Smooth muscle cell of bladder (primary cell): ENCODE data around the gene S100A7A. TPM values are rescaled to one million over a fixed set of nuclear protein-coding genes. Genes with fewer than 3 reads are reported as not detected.

ENCODE experiments used
- total RNA-seq: library from RNA; depleted of rRNA; stranded (reverse); fragments of >200 nt; gene quantifications from 2 replicates; pipeline ENCODE4 v1.2.3, GENCODE V29; 2014

Gene S100A7A
- total RNA-seq = not detected in 2 replicates

GRCh38 chr1:153415850-153416570 is at the start of gene S100A7A:
TSS of gene S100A7A (plus strand) at chr1:153416520. CDS start at chr1:153418083, 1,563 bp downstream.

DNA sequence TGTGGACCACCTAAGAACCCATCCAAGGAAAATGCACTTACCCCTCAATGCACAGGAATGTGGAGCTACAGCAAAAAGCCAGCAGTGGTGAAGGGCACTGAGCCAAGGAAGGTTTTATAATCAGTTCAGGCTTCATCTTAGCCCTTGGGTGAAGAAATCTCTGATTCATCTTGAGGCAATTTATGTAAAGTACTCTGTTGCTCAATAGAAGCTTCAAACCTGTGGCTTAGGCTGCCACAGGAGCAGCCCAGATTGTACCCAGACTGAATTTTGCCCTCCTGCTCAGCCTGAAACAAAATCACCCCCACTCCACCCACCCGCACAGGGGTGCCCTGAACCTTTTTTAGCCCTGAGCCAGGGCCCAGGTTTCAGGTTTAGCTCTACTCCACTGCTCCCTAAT is 40.8 kb upstream of the S100A7A start, which contains the start of gene S100A12:
TSS of gene S100A12 (minus strand) at position 111 of the 400 bp plus-strand sequence. CDS start 1,029 bp downstream, outside the sequence.

DNA sequence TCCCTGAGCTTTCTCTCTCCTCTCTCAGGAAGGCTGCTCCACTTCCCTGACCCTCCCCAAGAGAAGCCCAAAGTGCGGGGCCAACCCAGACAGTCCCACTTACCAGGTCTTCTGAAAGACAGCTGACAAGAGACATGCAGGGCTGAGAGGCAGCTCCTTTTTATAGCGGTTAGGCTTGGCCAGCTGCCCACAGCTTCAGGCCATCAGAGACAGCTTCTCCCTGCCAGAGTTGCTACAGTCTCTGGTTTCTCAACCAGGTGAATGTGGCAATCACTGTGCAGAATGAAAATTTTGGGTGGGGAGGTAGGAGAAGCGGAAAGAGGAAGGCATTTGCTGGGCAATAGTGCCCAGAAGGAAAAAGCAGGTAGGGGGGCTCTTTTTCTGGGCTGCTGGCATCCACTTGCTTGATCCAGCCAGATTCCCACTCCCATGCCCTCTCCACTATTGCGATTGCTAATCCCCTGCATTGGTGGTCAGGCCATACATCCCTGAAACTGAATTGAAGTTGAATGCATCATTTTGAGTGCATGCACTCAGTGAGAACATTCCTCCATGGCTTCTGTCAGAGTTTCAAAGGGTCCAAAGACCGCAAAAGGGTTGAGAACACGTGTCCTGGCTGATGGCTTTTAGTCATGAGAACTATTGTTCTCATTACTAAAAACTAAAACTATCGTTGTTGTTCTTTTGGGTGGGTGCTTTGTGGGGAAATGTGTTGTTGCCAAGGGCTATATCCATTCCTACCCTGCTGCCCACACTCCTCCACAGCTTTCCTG is 25.2 kb upstream of the S100A7A start, which contains the start of gene S100A8:
TSS of gene S100A8 (minus strand) at position 136 of the 773 bp plus-strand sequence. CDS start 538 bp downstream, outside the sequence.

DNA sequence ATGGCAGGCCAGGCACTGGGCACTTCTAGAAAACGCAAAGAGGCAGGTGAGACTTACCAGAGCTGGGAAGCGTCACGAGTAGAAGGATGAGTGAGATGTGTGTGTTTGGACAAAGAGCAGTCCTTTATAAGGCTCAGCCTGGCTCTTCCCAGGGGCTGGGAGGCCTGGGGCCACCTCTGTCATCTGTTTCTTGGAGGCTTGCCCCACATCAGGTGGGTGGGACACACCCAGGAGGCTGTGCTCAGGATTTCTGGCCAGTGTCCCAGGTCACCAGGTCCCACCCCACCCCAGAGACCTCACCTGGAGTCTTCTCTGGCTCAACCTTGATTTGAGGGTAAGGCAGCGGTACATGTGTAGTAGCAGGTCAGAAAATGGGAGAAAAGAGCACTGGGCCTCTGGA is 44.2 kb downstream of the S100A7A start, which contains the start of gene S100A7:
TSS of gene S100A7 (minus strand) at position 101 of the 400 bp plus-strand sequence. CDS start 1,638 bp downstream, outside the sequence.

Other genes starting within 250 kb of the S100A7A start
- gene LELP1, start 213.1 kb upstream of the S100A7A start, total RNA-seq = not detected in 2 replicates
- not detected in 2 replicates for gene PRR9, start 198.9 kb upstream of the S100A7A start, total RNA-seq
- gene LORICRIN, start 156.8 kb upstream of the S100A7A start, total RNA-seq = not detected in 2 replicates
- not detected in 2 replicates for gene PGLYRP3, start 103.6 kb upstream of the S100A7A start, total RNA-seq
- gene PGLYRP4, start 67.7 kb upstream of the S100A7A start, total RNA-seq = not detected in 2 replicates
- 0.28 and 0.83 TPM in 2 replicates for gene S100A9, start 58.7 kb upstream of the S100A7A start, total RNA-seq
- not detected in 2 replicates for gene S100A12, start 40.9 kb upstream of the S100A7A start, total RNA-seq
- gene S100A8, start 25.4 kb upstream of the S100A7A start, total RNA-seq = not detected in 2 replicates
- not detected in 2 replicates for gene S100A7, start 44.1 kb downstream of the S100A7A start, total RNA-seq
- gene S100A6, start 119.5 kb downstream of the S100A7A start, total RNA-seq = 1,840 and 3,415 TPM in 2 replicates
- 1.1 TPM in 1 of 2 replicates, not detected in the other for gene S100A5, start 124.4 kb downstream of the S100A7A start, total RNA-seq
- 191 and 237 TPM in 2 replicates for gene S100A4, start 129.3 kb downstream of the S100A7A start, total RNA-seq
- 8.2 and 10.4 TPM in 2 replicates for gene S100A3, start 132.7 kb downstream of the S100A7A start, total RNA-seq
- gene S100A2, start 149.3 kb downstream of the S100A7A start, total RNA-seq = 1.8 and 2.6 TPM in 2 replicates
- 84.3 and 106 TPM in 2 replicates for gene S100A16, start 196.6 kb downstream of the S100A7A start, total RNA-seq
- 0.18 and 0.28 TPM in 2 replicates for gene S100A14, start 199.8 kb downstream of the S100A7A start, total RNA-seq
- 132 and 199 TPM in 2 replicates for gene S100A13, start 211.0 kb downstream of the S100A7A start, total RNA-seq
- gene S100A1, start 211.9 kb downstream of the S100A7A start, total RNA-seq = not detected in 2 replicates
- gene CHTOP, start 217.5 kb downstream of the S100A7A start, total RNA-seq = 21.5 and 24.2 TPM in 2 replicates
- 51.9 and 63.6 TPM in 2 replicates for gene SNAPIN, start 242.2 kb downstream of the S100A7A start, total RNA-seq